GM19351 (cell line): ENCODE measurements around the gene LRRC73.
"Not testable (repeated sequence)": the region's sequence is repeated elsewhere in the genome, so short reads cannot be mapped to it uniquely, and the experiment has no call there.

Source experiments
- ATAC-seq: cut with Tn5 transposase; IDR thresholded peaks from one replicate; pipeline ENCODE4 v1.9.1; 2021; ENCODE audit warnings: mild to moderate bottlenecking, moderate library complexity; ENCODE audit not compliant: unreplicated experiment

The LRRC73 gene

DNA sequence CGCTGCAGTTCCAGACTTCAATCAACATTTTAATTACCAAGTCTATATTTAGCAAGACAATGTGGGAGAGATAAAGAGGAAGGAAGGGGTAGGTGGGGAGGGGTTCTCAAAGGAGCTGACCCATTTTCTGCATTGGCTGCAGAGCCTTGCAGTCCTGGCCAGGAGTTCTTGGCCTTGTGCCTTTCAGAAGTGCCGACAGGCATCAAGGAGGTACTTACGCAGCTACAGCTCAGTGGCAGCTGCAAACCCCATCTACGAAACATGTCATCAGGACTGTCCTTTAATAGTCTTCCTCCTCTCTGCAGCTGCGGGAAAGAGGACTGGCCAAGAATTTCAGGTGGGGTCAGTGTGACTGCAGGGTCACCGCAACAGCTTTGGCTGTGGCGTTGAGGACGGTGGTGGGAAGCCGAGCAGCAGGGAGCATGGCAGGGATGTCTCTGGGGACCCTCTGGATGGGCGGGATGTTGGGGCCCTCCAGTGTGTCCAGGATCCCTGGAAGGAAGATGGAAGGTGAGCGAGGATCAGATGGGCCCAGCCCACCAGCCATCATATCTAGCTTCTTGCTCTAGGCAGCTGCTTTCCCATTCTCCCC, 1.8 kb upstream of the LRRC73 start:
- no peak for ATAC-seq

GRCh38 chr6:43510827-43511163, 649 bp upstream of the LRRC73 start:
- no peak for ATAC-seq

GRCh38 chr6:43509142-43509983, 783 bp downstream of the LRRC73 start:
- ATAC-seq, result no peak

DNA sequence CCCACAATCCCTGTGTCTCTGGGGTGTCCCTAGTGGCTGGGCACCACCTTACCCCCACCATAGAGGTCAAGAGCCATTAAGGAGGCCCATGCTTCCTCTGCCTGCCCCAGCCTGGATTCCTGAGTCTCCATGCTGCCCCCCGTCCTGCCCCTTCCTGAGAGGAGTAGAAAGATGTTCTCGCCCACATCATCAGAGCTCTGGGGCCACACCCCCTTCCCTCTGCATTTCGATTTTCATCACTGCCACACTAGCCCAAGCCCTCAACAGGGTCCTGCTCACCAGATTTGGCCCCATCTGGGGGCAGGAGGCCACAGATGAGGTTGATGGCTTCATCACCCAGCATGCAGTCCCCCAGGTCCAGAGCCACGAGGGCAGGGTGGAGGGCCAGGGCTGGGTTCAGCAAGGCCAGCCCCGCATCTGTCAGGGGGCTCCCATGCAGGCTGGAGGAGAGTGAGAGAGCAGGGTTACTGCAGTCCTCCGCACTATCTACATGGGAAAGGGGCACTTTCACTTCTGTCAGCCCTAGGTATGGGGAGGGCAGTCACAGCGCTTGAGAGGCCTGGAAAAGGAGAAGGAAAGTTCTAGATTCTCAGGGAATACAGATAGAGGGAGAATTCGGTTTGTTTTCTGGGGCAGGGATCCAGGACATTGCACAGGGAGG, 1.5 kb downstream of the LRRC73 start:
- ATAC-seq, result no peak

- peak; percentile 68 for ATAC-seq
Observed at GRCh38 chr6:43506667-43507471, 3.3 kb downstream of the LRRC73 start.

GRCh38 chr6:43506171-43506570, 4.0 kb downstream of the LRRC73 start:
- ATAC-seq, result no peak

GRCh38 chr6:43505718-43506117, 4.4 kb downstream of the LRRC73 start:
- ATAC-seq, result no peak

DNA sequence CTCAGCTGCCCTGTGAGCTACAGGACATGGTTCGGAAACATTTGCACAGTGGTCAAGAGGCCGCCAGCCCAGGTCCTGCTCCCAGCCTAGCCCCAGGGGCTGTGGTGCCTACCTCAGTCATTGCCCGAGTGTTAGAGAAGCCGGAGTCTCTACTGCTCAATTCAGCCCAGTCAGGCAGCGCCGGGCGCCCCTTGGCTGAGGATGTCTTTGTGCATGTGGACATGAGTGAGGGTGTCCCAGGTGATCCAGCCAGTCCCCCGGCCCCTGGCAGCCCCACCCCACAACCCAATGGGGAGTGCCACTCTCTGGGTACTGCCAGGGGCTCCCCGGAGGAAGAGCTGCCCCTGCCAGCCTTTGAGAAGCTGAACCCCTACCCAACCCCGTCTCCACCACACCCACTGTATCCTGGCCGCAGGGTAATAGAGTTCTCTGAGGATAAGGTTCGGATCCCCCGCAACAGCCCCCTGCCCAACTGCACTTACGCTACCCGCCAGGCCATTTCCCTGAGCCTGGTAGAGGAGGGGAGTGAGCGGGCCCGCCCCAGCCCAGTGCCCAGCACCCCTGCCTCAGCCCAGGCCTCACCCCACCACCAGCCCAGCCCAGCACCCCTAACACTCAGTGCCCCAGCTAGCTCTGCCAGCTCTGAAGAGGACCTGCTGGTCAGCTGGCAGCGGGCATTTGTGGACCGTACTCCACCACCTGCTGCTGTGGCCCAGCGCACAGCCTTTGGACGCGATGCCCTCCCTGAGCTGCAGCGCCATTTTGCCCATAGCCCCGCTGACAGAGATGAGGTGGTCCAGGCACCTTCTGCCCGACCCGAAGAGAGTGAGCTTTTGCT, 5.2 kb downstream of the LRRC73 start:
- no peak for ATAC-seq

GRCh38 chr6:43503443-43503842, 6.7 kb downstream of the LRRC73 start:
- no peak for ATAC-seq

DNA sequence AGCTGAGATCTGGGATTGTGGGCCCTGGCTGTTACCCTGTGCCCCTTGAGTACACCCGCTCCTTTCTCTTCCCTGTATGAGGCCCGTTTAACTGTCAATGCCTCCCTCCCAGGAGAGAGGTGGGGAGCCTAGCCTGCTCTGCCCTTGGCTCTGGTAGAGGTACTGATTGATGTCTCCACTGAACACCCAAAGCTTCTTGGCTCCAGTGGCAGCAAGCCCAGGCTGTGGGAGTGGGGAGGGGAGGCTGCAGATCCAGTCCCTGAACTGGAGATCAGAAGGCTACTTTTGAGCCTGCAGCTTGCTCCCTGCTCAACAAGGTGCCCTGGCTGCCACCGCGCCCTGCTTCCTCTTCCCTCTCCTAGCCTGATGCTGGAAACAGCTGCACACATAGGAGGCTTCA, 7.5 kb downstream of the LRRC73 start:
- ATAC-seq, result no peak

DNA sequence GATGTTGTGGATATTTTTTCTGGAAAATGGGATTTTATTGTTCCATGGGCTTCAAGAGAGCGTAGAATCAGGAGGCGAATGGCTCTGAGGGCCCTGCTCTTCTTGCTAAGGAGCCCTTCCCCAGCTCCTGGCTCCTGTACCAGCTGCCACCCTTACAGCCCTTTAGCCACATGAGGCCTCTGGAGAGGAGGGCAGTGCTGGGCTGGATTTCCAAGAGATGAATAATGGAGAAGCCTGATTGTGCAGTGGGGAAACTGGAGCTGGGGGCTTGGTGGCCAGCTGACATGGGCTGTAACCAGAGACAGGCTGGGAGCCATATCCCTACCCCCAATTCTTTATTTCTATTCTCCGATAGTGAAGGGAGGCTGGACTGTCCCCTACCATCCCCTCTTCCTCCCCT, 9.2 kb downstream of the LRRC73 start:
- ATAC-seq, result no peak

- ATAC-seq, result no peak
Observed at GRCh38 chr6:43499028-43499815, 10.9 kb downstream of the LRRC73 start.

DNA sequence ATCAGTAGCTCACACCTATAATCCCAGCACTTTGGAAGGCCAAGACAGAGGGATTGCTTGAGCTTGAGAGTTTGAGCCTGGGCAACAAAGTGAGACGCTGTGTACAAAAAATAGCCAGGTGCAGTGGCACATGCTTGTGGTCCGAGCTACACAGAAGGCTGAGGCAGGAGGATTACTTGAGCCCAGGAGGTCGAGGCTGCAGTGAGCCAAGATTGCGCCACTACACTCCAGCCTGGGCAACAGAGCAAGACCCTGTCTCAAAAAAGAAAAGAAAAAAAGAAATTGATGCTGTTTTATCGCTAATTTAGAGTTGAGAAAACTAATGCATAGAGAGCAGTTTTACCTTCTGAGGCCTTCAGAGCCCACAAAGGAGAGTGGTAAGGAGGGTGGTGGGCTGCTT, 11.9 kb downstream of the LRRC73 start:
- not testable (repeated sequence) for ATAC-seq

DNA sequence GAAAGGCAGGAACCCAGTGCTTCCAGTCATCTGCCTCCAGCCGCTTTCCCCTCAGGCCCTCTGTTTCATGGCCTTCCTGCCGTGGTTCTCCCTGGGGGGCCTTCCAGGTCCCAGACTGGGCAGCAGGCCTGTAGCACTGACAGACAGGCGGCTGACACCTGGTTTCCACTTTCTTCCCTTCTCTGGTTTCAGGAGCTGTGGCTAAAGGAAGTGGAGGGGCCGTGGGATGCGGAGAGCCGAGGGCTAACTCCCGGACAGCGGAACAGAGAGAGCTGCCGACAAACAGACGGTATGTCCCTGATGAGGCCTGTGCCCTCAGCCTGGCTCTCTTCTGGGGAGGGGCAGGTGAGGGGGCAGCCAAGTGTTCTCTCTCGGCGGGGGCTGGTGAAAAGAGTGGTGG, 12.5 kb downstream of the LRRC73 start:
- ATAC-seq, result no peak

- no peak for ATAC-seq
Observed at GRCh38 chr6:43497129-43497396, 13.1 kb downstream of the LRRC73 start.

DNA sequence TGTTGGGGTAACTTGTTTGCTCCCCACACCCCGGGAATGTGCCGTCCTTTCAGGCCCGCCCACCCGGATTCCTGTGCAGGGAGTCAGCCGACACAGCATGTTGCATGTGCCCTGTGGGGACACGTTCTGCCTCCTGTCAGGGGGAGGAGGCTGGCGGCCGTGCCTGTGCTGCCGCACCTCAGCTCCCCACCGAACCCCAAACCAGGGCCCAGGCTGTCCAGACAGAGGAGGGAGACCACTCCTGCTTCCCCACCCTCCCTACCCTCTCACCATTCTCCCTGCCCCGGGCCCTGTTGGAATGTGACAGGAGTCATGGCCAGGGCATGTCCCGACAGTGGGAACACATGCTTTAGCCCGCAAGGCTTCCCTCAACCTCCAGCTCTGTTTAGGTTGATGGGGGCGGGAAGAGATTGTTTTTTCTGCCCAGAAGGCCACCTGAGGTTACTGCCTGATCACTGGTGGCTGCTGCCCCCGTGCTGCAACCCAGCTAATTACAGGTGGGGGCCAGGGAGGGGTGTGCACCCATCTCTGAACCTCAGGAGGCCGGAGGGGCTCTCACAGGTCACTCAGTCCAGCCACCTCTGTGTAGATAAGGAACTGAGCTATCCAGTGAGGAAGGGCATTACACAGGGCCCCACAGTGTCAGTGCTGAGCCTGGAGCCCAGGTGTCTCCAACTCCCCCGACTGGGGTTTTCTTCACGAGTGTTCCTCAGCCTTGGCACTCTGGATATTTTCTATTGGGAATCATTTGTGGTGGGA, 13.6 kb downstream of the LRRC73 start:
- ATAC-seq, result no peak

DNA sequence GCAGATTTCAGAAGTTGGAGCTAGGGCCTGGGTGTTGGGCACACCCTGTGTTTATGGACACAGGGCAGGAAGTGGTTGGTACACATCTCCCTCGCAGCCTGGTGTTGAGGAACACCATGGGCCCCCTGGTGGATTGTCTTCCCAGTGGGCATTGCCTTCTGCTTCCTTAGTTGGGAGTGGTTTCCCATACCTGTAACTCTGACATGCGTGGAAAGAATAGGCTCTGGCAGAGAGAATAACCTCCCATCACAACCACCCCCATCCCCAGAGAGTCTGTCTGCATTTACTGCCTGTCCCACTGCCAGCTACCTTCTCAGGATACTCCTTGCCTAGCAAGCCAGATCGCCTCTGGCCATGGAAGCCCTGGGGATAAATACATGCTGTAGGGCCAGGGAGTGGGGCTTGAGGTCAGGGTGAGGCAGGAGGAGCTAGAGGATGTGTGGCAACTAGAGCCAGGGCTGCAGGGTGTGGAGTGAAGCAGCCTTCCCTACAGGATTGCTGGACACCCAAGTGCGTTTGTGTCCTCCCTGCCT, 14.7 kb downstream of the LRRC73 start:
- no peak for ATAC-seq

- ATAC-seq, result no peak
Observed at GRCh38 chr6:43494766-43495165, 15.4 kb downstream of the LRRC73 start.

- ATAC-seq, result no peak
Observed at GRCh38 chr6:43494321-43494720, 15.8 kb downstream of the LRRC73 start.
